K562 (cell line): Measurements from ENCODE around the gene PDCL3. TPM values are rescaled to one million over a fixed set of nuclear protein-coding genes. Genes with fewer than 3 reads are reported as not detected.

Experiments used
- ATAC-seq: fragments of 200-7000 bp; cut with Tn5 transposase; 3 replicates; pipeline ENCODE4 v1.9.1; 2020; ENCODE audit warnings: moderate library complexity
- BruUV-seq: library from RNA; stranded (reverse); fragments of 400-500 nt; replicated peaks from 2 replicates; lab custom pipeline; 2021; lab: Mats Ljungman, UMichigan
- CTCF ChIA-PET: fragments of 300-600 bp; formaldehyde crosslinking; extraction: SDS; loops from one replicate; lab custom pipeline; 2021; ENCODE audit warnings: low intra/inter-chr PET ratio; lab: Yijun Ruan, JAX
- POLR2A ChIA-PET: fragments of 300-600, 350-650 bp; sonication (Branson Sonifier 250); formaldehyde crosslinking; extraction: SDS; loops from one replicate; lab custom pipeline; 2021; ENCODE audit warnings: antibody characterized with exemption, inconsistent platforms; lab: Yijun Ruan, JAX
- DNase-seq, 4 experiments: peaks; one replicate each; pipeline versions ENCODE4 v3.0.0 to v3.0.0-alpha.2; 2011 to 2018; ENCODE audit warnings: low spot score in 3 of 4, mixed read lengths in 3 of 4; ENCODE audit errors: extremely low read depth in 1 of 4
- FAIRE-seq: peaks from 2 replicates; lab custom pipeline; 2011; peaks lifted over from hg19 to GRCh38; lab: Jason Lieb, UNC
- H2AFZ ChIP-seq: 2 replicates; pipeline ENCODE4 v1.6.0; 2011; ENCODE audit warnings: low read depth, low read length, control low read depth, inconsistent platforms
- H3K27ac ChIP-seq: fragments of 200-600 bp; 3 replicates; pipeline ENCODE4 v1.8.0; 2011; ENCODE audit warnings: low read depth, mild to moderate bottlenecking, control low read depth, inconsistent platforms, low read length, moderate library complexity, mixed read lengths; ENCODE audit errors: extremely low read depth
- H3K27me3 ChIP-seq, 2 experiments: fragments of 300-600 bp in 1 of 2; 2 replicates in 1 of 2; 3 replicates in 1 of 2; pipeline versions ENCODE4 v1.6.0 to v1.8.0; 2011; ENCODE audit warnings: inconsistent platforms in 2 of 2, low read length in 2 of 2, mild to moderate bottlenecking in 1 of 2, mixed read lengths in 1 of 2, moderate library complexity in 1 of 2; ENCODE audit not compliant: control insufficient read depth in 2 of 2, insufficient read depth in 2 of 2
- H3K36me3 ChIP-seq: fragments of 300-600 bp; 3 replicates; pipeline ENCODE4 v1.8.0; 2011; ENCODE audit warnings: mild to moderate bottlenecking, low read length, inconsistent platforms; ENCODE audit not compliant: control insufficient read depth, insufficient read depth
- H3K4me1 ChIP-seq, 2 experiments: fragments of 200-600 bp in 1 of 2; replicated peaks in 1 of 2; 2 replicates in 1 of 2; 3 replicates in 1 of 2; pipeline versions ENCODE4 v1.5.1 to v1.8.0; 2011; ENCODE audit warnings: inconsistent platforms in 2 of 2, low read length in 2 of 2, mild to moderate bottlenecking in 1 of 2, mixed read lengths in 1 of 2, moderate library complexity in 1 of 2; ENCODE audit not compliant: control insufficient read depth in 2 of 2, insufficient read depth in 2 of 2
- H3K4me2 ChIP-seq: 2 replicates; pipeline ENCODE4 v1.6.1; 2011; ENCODE audit warnings: low read length, control low read depth, inconsistent platforms, mixed read lengths; ENCODE audit not compliant: insufficient read depth
- H3K4me3 ChIP-seq: fragments of 200-600 bp; sonication (generic), shearing (Covaris generic); 2 replicates; pipeline ENCODE4 v1.5.1; 2016; ENCODE audit warnings: control low read depth, inconsistent platforms
- H3K79me2 ChIP-seq: fragments of 200-600 bp; 3 replicates; pipeline ENCODE4 v1.8.0; 2011; ENCODE audit warnings: low read length, inconsistent platforms; ENCODE audit not compliant: control insufficient read depth, insufficient read depth
- H3K9ac ChIP-seq, 2 experiments: 2 replicates each; pipeline versions ENCODE4 v1.6.0 to v1.6.1; 2011; ENCODE audit warnings: low read depth in 2 of 2, low read length in 2 of 2, control low read depth in 1 of 2, inconsistent platforms in 1 of 2, mild to moderate bottlenecking in 1 of 2, mixed read lengths in 1 of 2; ENCODE audit not compliant: insufficient read depth in 1 of 2
- H3K9me1 ChIP-seq: one replicate; pipeline ENCODE4 v1.6.0; 2011; ENCODE audit warnings: inconsistent platforms, mild to moderate bottlenecking, low read length, moderate library complexity; ENCODE audit not compliant: control insufficient read depth, insufficient read depth
- H3K9me3 ChIP-seq: replicated peaks from 2 replicates; pipeline ENCODE4 v1.5.1; 2011; ENCODE audit warnings: low read depth, low read length, inconsistent platforms; ENCODE audit not compliant: control insufficient read depth, insufficient read depth
- H4K20me1 ChIP-seq: replicated peaks from 2 replicates; pipeline ENCODE4 v1.6.1; 2011; ENCODE audit warnings: low read length, inconsistent platforms, mixed read lengths; ENCODE audit not compliant: control insufficient read depth, insufficient read depth
- CEBPG ChIP-seq, 3 experiments: fragments of 200-800 bp in 1 of 3; sonication (Bioruptor generic) in 1 of 3; sonication (generic) in 1 of 3; formaldehyde crosslinking in 1 of 3; IDR thresholded peaks in 2 of 3; conservative IDR thresholded peaks in 1 of 3; 2 replicates each; pipeline versions ENCODE4 v1.6.1 to v1.8.0; 2016 to 2022; ENCODE audit warnings: missing compliant biosample characterization in 2 of 3, missing genetic modification characterization in 2 of 3, mild to moderate bottlenecking in 1 of 3, missing genetic modification reagents in 1 of 3
- POLR3A ChIP-seq: IDR thresholded peaks from 2 replicates; pipeline ENCODE4 v1.6.1; 2011; ENCODE audit warnings: borderline replicate concordance, mild to moderate bottlenecking, moderate library complexity; ENCODE audit not compliant: insufficient read length, insufficient read depth; ENCODE audit errors: extremely low read depth
- SMAD1 ChIP-seq: fragments of 150-350 bp; IDR thresholded peaks from 2 replicates; pipeline ENCODE4 v1.6.1; 2014; ENCODE audit warnings: low read length, low read depth; ENCODE audit not compliant: partially characterized antibody
- SUPT5H ChIP-seq: fragments of 450-650 bp; IDR thresholded peaks from 2 replicates; pipeline ENCODE4 v1.6.1; 2016
- TAF15 ChIP-seq: fragments of 200-400 bp; formaldehyde crosslinking; IDR thresholded peaks from 2 replicates; pipeline ENCODE4 v1.6.1; 2017; ENCODE audit warnings: mild to moderate bottlenecking, low read depth, low read length, moderate library complexity
- ZBTB49 ChIP-seq: sonication (generic); formaldehyde crosslinking; IDR thresholded peaks from 2 replicates; pipeline ENCODE4 v1.8.0; 2022; ENCODE audit warnings: missing genetic modification reagents, mild to moderate bottlenecking, borderline replicate concordance
- ZNF224 ChIP-seq: sonication (generic); formaldehyde crosslinking; IDR thresholded peaks from 2 replicates; pipeline ENCODE4 v1.8.0; 2022; ENCODE audit warnings: mild to moderate bottlenecking, missing genetic modification reagents
- ZNF507 ChIP-seq: conservative IDR thresholded peaks from 2 replicates; pipeline ENCODE4 v1.6.1; 2017; ENCODE audit warnings: missing genetic modification characterization, missing compliant biosample characterization
- WGBS: fragments of 100-300 bp; shearing (Covaris generic); methylation state at CpG from one replicate; pipeline ENCODE4 v1.1.6; 2016; ENCODE audit warnings: low coverage, mixed read lengths; ENCODE audit not compliant: insufficient coverage; ENCODE audit errors: missing lambda C conversion rate; 5-methylcytosine and 5-hydroxymethylcytosine counted together
- in situ Hi-C: fragments of 300-500 bp; cut with MboI; formaldehyde crosslinking; loops from 4 replicates; pipeline ENCODE4 v1.15.0; 2018; ENCODE audit warnings: inconsistent platforms, mixed read lengths
- intact Hi-C: fragments of 100-400 bp; cut with micrococcal nuclease; formaldehyde crosslinking; loops from 2 replicates; pipeline ENCODE4 v1.14.2; 2022
- polyA plus RNA-seq, 8 experiments: library from polyadenylated mRNA; depleted of rRNA in 4 of 8; stranded (reverse) in 5 of 8; unstranded in 3 of 8; fragments of >200 nt; fragmentation: Nextera tagmentation in 2 of 8; fragmentation: Illumina TruSeq in 1 of 8; extraction: Ambion mirVana in 2 of 8; extraction: Trizol in 1 of 8; gene quantifications; 2 replicates each; pipeline versions ENCODE4 v1.2.1 to v1.2.3, GENCODE V29; 2011 to 2014; ENCODE audit warnings: inconsistent platforms in 1 of 8, missing spikeins in 1 of 8
- total RNA-seq, 7 experiments: library from RNA; depleted of rRNA in 6 of 7; stranded (reverse); fragments of >200 nt in 6 of 7; fragmentation: Illumina TruSeq in 2 of 7; extraction: Trizol in 2 of 7; gene quantifications; 2 replicates each; pipeline versions ENCODE4 v1.2.1 to v1.2.3, GENCODE V29; 2011 to 2021; ENCODE audit warnings: low replicate concordance in 1 of 7
- TF ChIP-seq, protein P1 (sequence below): IDR thresholded peaks from 2 replicates; pipeline ENCODE4 v1.6.1; 2016; ENCODE audit warnings: missing genetic modification characterization, missing compliant biosample characterization

PDCL3 gene
- total and polyA plus RNA-seq, 9 of the 15 experiments (the other 6 are each of a cell fraction or from before 2014, with no cell fraction given), result 16.6 to 76.7 (median 26.9) TPM

DNA sequence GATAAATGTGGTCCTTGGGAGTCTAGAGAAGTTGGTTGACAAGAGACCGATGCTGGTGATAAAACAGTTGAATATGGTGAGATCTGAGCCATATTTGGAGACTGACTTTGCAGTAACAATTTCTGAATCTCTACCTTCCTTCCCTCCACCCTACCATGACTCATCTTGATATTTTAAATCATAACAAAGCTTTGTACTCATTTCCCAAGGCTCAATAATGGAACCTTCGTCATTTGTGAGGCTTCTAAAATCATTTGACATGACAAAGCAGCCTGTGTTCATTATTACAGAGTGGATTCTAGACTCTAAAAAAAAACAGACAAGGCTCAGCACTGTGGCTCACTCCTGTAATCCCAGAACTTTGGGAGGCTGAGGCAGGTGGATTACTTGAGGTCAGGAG, 38.5 kb upstream of the PDCL3 start:
- Histone ChIP-seq H3K4me3 (no peak overlapping the region), H3K27ac (no peak overlapping the region), H3K27me3 (peaks cover 0 to 4% of the 10 kb centered on the region in 2 experiments; a peak in 1 of 5 replicates), H2AFZ (no peak overlapping the region), H3K79me2 (no peaks in the 10 kb centered on the region), H3K9me1 (no peaks in the 10 kb centered on the region), H3K9me3 (no peaks in the 10 kb centered on the region), H3K4me1 (no peaks in the 10 kb centered on the region), H4K20me1 (no peaks in the 10 kb centered on the region), H3K36me3 (no peaks in the 10 kb centered on the region), H3K4me2 (no peak overlapping the region), H3K9ac (no peak overlapping the region)
- 11% methylated on average over 2 of the region's 2 CpGs for WGBS
- ChIA-PET CTCF (no interaction called here), POLR2A (interaction anchor here (0.5 kb wide), 1 partner anchor 59 kb away, joined by 3 read pairs; no protein-coding TSS in a partner anchor)
- BruUV-seq, result no TSS peak
- intact Hi-C loops, result no loop called here
- in situ Hi-C loops, result no loop called here
- DNase-seq (no peak), FAIRE-seq (no peak), ATAC-seq (no peak)
- TF ChIP-seq SMAD1 (no peak), CEBPG (CRISPR knock-in tag; IDR thresholded peaks at IDR 0.05) (no peak), CEBPG (tag; conservative IDR thresholded peaks at IDR 0.05 in 1 of 2, IDR thresholded peaks at IDR 0.05 in 1 of 2) (no peak), TAF15 (no peak), ZNF507 (tag) (no peak), SUPT5H (no peak), POLR3A (no peak), ZNF224 (CRISPR knock-in tag) (no peak), ZBTB49 (CRISPR knock-in tag) (no peak)
- TF ChIP-seq, protein P1, sequence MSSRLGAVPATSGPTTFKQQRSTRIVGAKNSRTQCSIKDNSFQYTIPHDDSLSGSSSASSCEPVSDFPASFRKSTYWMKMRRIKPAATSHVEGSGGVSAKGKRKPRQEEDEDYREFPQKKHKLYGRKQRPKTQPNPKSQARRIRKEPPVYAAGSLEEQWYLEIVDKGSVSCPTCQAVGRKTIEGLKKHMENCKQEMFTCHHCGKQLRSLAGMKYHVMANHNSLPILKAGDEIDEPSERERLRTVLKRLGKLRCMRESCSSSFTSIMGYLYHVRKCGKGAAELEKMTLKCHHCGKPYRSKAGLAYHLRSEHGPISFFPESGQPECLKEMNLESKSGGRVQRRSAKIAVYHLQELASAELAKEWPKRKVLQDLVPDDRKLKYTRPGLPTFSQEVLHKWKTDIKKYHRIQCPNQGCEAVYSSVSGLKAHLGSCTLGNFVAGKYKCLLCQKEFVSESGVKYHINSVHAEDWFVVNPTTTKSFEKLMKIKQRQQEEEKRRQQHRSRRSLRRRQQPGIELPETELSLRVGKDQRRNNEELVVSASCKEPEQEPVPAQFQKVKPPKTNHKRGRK (tag), result no peak
